Activated T-helper 17 cell treated with anti-CD3 and anti-CD28 coated beads, Interleukin-2, amount 50 U/mL, for 72 hours (primary cell): ENCODE results near the gene DNAAF3. TPM values are rescaled to one million over a fixed set of nuclear protein-coding genes. Genes with fewer than 3 reads are reported as not detected.

ENCODE experiments used
- ATAC-seq: fragments of 150-1000 bp; cut with Tn5 transposase; replicated peaks from 2 replicates; pipeline ENCODE4 v1.10.0; 2021; ENCODE audit warnings: mild to moderate bottlenecking, moderate library complexity
- H3K27ac Mint-ChIP-seq: one replicate; pipeline ENCODE4 v1.8.0; 2022; ENCODE audit warnings: mixed read lengths
- H3K27me3 Mint-ChIP-seq: one replicate; pipeline ENCODE4 v1.8.0; 2022; ENCODE audit warnings: mixed read lengths
- H3K36me3 Mint-ChIP-seq: one replicate; pipeline ENCODE4 v1.8.0; 2022; ENCODE audit warnings: low read depth, mild to moderate bottlenecking, mixed read lengths
- H3K4me1 Mint-ChIP-seq: one replicate; pipeline ENCODE4 v1.8.0; 2022; ENCODE audit warnings: mixed read lengths
- H3K4me3 Mint-ChIP-seq: one replicate; pipeline ENCODE4 v1.8.0; 2022; ENCODE audit warnings: mild to moderate bottlenecking, mixed read lengths
- H3K9me3 Mint-ChIP-seq: one replicate; pipeline ENCODE4 v1.8.0; 2022; ENCODE audit warnings: mixed read lengths
- total RNA-seq, 2 donors: library from RNA; stranded (reverse); gene quantifications; one replicate each; pipeline ENCODE4 v1.2.3, GENCODE V29; 2022

Gene DNAAF3
- total RNA-seq, 2 donors from 2014 or later, result 0.35 TPM; not detected in 1

DNA sequence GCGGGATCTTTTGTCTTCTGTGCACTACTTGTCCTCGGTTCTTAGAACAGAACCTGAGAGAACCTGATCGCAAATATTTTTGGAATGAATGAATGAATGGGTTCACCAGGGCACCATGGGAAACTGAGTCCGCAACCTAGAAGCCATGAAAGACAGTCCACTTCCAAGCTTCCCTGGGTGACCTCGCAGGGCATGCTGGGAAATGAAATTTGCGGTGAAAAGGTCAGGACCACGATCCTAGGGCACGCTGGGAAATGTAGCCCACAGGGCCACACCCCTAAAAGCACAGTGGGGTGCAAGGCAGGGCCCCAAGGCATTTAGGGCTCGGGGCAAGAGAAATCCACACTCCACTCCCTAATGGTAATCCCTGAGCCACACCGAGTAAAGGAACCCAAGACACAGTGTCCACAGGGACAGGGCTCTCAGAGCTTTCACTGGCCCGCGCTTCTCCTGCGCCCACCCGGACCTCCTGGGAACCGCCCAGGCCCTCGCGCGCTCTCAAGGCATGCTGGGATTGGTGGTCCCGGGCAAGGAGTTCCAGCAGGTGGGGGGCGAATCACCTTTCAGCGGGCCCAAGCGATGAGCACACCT, 47.9 kb downstream of the DNAAF3 start:
- Mint-ChIP-seq H3K27me3 (peaks cover 3% of the 10 kb centered on the region), H3K4me1 (peaks cover 17% of the 10 kb centered on the region)

DNA sequence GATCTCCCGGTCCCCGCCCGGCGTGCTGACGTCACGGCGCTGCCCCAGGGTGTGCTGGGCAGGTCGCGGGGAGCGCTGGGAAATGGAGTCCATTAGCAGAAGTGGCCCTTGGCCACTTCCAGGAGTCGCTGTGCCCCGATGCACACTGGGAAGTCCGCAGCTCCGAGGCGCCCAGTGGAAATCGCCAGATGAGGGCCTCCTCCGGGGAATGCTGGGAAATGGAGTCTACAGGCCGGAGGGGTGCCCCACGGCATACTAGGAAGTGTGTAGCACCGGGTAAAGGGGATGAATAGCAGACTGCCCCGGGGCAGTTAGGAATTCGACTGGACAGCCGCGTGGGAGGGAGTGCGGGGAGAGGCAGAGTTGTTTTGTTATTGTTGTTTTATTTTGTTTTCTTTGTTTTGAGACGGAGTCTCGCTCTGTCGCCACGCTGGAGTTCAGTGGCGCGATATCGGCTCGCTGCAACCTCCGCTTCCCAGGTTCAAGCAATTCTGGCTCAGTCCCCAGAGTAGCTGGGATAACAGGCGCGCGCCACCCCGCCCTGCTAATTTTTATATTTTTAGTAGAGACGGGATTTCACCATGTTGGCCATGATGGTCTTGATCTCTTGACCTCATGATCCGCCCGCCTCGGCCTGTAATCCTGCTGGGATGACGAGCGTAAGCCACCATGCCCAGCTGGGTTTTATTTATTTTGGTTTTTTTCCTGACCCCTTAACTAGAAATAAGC, 48.6 kb downstream of the DNAAF3 start:
- H3K36me3 Mint-ChIP-seq, result peaks cover 20% of the 10 kb centered on the region
- peak overlapping the region; percentile 97 for H3K4me3 Mint-ChIP-seq
- H3K9me3 Mint-ChIP-seq, result no peaks in the 10 kb centered on the region
- H3K4me1 Mint-ChIP-seq, result peaks cover 17% of the 10 kb centered on the region
- no peaks in the 10 kb centered on the region for H3K27me3 Mint-ChIP-seq
- ATAC-seq, result peak; percentile 97
- H3K27ac Mint-ChIP-seq, result peak overlapping the region; percentile 92

More for the DNA sequence above, 47.9 kb downstream of the DNAAF3 start:
- H3K4me3 Mint-ChIP-seq, result peak overlapping the region; percentile 97
- ATAC-seq, result no peak
- peak overlapping the region; percentile 92 for H3K27ac Mint-ChIP-seq
- no peaks in the 10 kb centered on the region for H3K9me3 Mint-ChIP-seq
- H3K36me3 Mint-ChIP-seq, result peaks cover 20% of the 10 kb centered on the region

DNA sequence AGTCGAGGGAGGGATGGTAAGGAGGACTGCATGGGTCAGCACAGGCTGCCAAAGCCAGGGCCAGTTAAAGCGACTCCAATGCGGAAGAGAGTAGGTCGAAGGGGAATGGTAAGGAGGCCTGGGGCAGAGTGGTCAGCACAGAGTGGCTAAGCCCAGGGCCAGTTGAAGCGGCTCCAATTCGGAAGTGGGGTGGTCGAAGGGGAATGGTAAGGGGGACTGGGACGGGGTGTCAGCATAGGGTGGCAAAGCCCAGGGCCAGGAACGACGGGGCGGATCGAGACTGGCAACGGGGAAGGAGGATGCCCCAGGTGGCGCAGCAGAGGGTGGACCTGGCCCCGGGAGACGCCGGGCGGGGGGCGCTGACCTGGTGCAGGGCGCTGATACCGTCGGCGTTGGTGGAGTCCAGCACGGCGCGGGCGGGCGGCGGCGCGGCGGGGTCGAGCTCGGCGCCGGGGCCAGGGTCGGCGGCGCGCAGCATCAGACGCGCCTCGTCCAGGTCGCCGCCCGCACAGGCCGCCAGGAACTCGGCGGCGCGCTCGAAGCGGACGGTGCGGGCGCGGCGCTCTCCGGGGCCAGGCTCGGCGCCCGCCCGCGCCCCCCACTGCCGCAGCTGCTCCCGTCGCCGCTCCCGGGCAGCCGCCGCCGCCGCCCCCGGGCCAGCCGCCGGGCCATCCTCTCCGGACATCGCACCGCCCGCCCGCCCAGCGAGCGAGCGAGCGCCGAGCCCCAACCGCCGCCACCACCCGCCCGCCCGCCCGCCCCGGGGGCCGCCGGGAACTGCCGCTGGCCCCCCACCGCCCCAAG, 49.4 kb downstream of the DNAAF3 start, which contains the start of gene PPP1R12C:
Gene PPP1R12C (minus strand): TSS at position 779 of the 804 bp plus-strand sequence. CDS start 94 bp downstream, at position 685.
- H3K4me1 Mint-ChIP-seq, result peaks cover 17% of the 10 kb centered on the region
- H3K4me3 Mint-ChIP-seq, result peak within 1 kb of the TSS; percentile 97
- no peaks in the 10 kb centered on the region for H3K9me3 Mint-ChIP-seq
- ATAC-seq, result peak; percentile 8
- H3K27ac Mint-ChIP-seq, result peak within 1 kb of the TSS; percentile 94
- peaks cover 20% of the 10 kb centered on the region for H3K36me3 Mint-ChIP-seq
- H3K27me3 Mint-ChIP-seq, result no peaks in the 10 kb centered on the region

DNA sequence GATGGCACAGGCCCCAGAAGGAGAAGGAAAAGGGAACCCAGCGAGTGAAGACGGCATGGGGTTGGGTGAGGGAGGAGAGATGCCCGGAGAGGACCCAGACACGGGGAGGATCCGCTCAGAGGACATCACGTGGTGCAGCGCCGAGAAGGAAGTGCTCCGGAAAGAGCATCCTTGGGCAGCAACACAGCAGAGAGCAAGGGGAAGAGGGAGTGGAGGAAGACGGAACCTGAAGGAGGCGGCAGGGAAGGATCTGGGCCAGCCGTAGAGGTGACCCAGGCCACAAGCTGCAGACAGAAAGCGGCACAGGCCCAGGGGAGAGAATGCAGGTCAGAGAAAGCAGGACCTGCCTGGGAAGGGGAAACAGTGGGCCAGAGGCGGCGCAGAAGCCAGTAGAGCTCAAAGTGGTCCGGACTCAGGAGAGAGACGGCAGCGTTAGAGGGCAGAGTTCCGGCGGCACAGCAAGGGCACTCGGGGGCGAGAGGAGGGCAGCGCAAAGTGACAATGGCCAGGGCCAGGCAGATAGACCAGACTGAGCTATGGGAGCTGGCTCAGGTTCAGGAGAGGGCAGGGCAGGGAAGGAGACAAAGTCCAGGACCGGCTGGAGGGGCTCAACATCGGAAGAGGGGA, 50.1 kb downstream of the DNAAF3 start:
- Mint-ChIP-seq H3K27ac (peak overlapping the region; percentile 94), H3K36me3 (peaks cover 24% of the 10 kb centered on the region), H3K4me1 (peaks cover 17% of the 10 kb centered on the region), H3K4me3 (peak overlapping the region; percentile 97), H3K27me3 (no peaks in the 10 kb centered on the region), H3K9me3 (no peaks in the 10 kb centered on the region)
- peak; percentile 57 for ATAC-seq

DNA sequence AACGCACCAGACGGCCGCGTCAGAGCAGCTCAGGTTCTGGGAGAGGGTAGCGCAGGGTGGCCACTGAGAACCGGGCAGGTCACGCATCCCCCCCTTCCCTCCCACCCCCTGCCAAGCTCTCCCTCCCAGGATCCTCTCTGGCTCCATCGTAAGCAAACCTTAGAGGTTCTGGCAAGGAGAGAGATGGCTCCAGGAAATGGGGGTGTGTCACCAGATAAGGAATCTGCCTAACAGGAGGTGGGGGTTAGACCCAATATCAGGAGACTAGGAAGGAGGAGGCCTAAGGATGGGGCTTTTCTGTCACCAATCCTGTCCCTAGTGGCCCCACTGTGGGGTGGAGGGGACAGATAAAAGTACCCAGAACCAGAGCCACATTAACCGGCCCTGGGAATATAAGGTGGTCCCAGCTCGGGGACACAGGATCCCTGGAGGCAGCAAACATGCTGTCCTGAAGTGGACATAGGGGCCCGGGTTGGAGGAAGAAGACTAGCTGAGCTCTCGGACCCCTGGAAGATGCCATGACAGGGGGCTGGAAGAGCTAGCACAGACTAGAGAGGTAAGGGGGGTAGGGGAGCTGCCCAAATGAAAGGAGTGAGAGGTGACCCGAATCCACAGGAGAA, 50.9 kb downstream of the DNAAF3 start:
- H3K27me3 Mint-ChIP-seq, result no peaks in the 10 kb centered on the region
- no peak for ATAC-seq
- H3K27ac Mint-ChIP-seq, result peak overlapping the region; percentile 94
- no peaks in the 10 kb centered on the region for H3K9me3 Mint-ChIP-seq
- peak overlapping the region; percentile 97 for H3K4me3 Mint-ChIP-seq
- peaks cover 32% of the 10 kb centered on the region for H3K36me3 Mint-ChIP-seq
- H3K4me1 Mint-ChIP-seq, result peaks cover 17% of the 10 kb centered on the region

DNA sequence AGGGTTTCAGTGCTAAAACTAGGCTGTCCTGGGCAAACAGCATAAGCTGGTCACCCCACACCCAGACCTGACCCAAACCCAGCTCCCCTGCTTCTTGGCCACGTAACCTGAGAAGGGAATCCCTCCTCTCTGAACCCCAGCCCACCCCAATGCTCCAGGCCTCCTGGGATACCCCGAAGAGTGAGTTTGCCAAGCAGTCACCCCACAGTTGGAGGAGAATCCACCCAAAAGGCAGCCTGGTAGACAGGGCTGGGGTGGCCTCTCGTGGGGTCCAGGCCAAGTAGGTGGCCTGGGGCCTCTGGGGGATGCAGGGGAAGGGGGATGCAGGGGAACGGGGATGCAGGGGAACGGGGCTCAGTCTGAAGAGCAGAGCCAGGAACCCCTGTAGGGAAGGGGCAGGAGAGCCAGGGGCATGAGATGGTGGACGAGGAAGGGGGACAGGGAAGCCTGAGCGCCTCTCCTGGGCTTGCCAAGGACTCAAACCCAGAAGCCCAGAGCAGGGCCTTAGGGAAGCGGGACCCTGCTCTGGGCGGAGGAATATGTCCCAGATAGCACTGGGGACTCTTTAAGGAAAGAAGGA, 51.8 kb downstream of the DNAAF3 start:
- Mint-ChIP-seq H3K4me1 (peaks cover 17% of the 10 kb centered on the region), H3K9me3 (no peaks in the 10 kb centered on the region), H3K36me3 (peaks cover 41% of the 10 kb centered on the region), H3K27ac (peak overlapping the region; percentile 52), H3K27me3 (no peaks in the 10 kb centered on the region), H3K4me3 (peak overlapping the region; percentile 97)
- ATAC-seq, result no peak

DNA sequence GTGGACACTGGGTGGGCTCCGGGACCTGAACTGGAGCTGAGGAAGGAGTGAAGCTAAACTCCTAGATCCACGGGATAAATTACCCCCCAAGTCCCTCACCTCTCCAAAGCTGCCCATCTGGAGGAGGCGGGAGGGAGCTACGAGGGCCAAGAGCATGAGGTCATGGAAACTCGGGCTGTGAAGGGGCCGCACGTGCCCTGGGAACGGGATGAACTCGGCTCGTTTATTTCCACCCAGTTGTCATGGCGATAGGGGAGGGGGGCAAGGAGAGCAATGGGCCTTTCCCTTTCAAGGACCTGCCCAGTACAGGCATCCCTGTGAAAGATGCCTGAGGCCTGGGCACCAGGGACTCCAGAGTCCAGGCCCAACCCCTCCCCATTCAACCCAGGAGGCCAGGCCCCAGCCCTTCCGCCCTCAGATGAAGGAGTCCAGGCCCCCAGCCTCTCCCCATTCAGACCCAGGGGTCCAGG, 52.8 kb downstream of the DNAAF3 start:
- Mint-ChIP-seq H3K36me3 (peaks cover 50% of the 10 kb centered on the region), H3K9me3 (no peaks in the 10 kb centered on the region), H3K27ac (no peak overlapping the region), H3K27me3 (no peaks in the 10 kb centered on the region), H3K4me3 (no peak overlapping the region), H3K4me1 (peaks cover 17% of the 10 kb centered on the region)
- no peak for ATAC-seq

DNA sequence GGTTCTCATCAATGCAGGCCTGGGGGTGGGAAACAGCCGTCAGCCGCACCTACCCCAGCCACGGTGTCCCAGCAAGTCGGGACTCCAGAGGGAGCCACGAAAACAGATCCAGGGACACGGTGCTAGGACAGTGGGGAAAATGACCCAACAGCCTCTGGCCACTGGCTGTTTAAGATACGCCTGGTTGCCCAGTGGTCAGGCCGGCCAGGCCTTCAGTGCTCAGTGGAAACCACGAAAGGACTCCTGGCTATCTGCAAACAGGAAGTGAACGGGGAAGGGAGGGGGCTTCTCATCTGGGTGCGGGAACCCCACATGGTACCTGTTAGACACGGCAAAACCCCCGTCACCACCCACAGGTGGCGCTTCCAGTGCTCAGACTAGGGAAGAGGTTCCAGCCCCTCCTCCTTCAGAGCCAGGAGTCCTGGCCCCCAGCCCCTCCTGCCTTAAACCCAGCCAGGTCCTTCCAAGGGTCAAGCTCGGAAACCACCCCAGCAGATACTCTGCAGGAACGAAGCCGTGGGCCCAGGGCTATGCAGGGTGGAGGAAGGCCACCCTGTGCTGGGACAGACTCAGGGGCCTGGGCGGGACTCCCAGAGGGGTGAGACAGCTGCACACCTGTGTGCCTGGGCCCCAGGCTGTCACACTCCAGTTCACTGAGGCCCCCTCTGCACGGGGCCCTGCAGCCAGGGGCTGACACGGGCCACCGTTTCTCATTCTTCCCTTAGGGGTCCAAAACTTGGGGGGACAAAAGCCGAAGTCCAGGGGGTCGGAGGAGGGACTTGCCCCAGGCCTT, 53.4 kb downstream of the DNAAF3 start:
- Mint-ChIP-seq H3K4me3 (no peak overlapping the region), H3K27me3 (no peaks in the 10 kb centered on the region), H3K27ac (no peak overlapping the region), H3K4me1 (peaks cover 17% of the 10 kb centered on the region), H3K9me3 (no peaks in the 10 kb centered on the region), H3K36me3 (peaks cover 55% of the 10 kb centered on the region)
- no peak for ATAC-seq

DNA sequence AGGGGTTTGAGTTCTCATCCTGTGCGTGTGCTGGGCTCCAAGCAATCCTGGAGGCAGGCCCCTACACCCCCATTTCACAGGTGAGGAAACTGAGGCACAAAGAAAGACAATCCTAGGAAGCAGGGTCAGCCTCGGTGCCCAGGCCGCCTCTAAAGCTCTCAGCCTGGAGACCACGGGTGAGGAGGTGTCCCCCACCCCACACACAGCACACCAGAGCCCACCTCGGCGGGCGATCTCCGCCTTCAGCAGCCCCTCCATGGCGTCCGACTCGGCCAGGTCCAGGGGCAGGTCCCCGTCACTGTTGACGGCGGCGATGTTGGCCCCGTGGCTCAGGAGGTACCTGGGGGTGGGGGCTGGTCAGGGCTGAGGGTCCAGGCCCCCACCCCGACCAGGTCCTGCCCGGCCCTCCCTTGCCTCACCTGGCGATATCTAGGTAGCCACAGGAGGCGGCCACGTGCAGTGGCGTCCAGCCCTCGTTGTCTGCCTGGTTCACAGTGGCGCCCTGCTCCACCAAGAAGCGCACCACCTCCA, 54.1 kb downstream of the DNAAF3 start:
- H3K36me3 Mint-ChIP-seq, result peaks cover 49% of the 10 kb centered on the region
- no peak for ATAC-seq
- H3K27me3 Mint-ChIP-seq, result no peaks in the 10 kb centered on the region
- H3K4me1 Mint-ChIP-seq, result peaks cover 17% of the 10 kb centered on the region
- H3K9me3 Mint-ChIP-seq, result no peaks in the 10 kb centered on the region
- no peak overlapping the region for H3K27ac Mint-ChIP-seq
- H3K4me3 Mint-ChIP-seq, result no peak overlapping the region

DNA sequence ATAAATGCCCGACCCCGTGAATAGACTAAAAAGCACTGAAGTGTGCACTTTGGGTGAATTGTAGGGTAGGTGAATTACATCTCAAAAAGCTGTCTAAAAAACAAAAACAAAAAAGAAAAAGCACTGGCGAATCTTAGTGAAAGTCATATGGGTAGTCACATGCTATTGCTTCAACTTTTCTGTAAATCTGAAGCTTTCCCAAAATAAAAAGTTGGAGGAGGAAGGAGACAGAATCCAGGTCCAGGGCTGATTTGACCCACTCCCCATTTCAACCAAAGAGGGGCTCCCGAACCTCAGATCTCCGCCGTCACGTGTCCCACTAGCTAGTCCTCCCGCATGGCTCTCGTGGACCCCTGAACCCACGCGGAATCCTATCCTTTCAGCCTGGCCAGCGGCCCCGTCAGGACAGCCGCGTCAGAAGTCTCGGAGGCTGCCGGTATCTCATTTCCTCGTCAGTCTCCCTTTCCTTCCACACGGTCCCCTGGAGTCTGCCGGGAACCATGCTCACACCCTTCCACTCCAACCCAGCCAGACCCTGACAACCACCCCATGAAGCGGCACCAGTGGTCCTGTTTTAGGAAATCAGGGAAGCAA, 55.1 kb downstream of the DNAAF3 start:
- H3K4me3 Mint-ChIP-seq, result no peak overlapping the region
- no peak for ATAC-seq
- peaks cover 52% of the 10 kb centered on the region for H3K36me3 Mint-ChIP-seq
- H3K9me3 Mint-ChIP-seq, result no peaks in the 10 kb centered on the region
- H3K27me3 Mint-ChIP-seq, result no peaks in the 10 kb centered on the region
- H3K27ac Mint-ChIP-seq, result no peak overlapping the region
- peaks cover 20% of the 10 kb centered on the region for H3K4me1 Mint-ChIP-seq

DNA sequence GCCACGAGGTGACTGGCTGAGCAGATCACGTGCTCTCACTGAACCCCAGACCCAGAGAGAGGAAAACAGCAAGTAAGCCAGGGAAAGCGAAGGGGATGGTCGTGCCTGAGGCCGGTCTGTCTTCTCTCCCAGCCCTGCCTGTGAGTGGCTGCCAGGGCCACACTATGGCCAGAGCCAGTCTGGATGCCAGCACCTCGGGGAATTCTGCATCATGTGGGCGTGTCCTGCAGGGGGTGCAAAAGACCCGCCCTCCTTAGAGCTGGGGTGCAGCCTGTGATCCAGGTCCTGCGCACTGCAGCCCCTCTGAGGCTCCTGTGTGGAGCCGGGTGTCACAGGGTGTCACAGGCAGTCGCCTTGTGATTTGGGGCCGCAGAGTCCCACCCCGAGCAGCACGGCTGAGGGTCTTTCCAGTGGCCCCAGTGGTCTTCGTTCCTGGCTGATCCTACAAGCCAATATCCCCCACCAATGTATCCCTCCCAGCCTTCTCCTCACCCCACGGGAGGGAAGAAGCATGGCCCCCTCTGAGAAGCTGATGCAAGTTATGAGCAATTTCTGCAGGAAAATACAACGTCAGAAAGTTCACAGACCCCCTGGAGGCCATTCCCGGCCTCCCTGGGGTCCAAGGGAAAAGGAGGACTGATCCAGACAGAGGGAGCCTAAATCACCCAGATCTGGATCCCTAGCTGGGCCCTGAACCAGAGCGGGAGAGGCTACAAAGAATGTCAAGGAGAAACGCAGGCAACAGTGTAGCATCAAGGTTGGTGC, 56.7 kb downstream of the DNAAF3 start:
- Mint-ChIP-seq H3K27me3 (no peaks in the 10 kb centered on the region), H3K4me1 (peaks cover 5% of the 10 kb centered on the region), H3K27ac (no peak overlapping the region), H3K36me3 (peaks cover 54% of the 10 kb centered on the region), H3K4me3 (no peak overlapping the region), H3K9me3 (no peaks in the 10 kb centered on the region)
- ATAC-seq, result no peak
